ENCODE data around the gene ZNF284.
A peak's percentile ranks its signal among the peaks of the same experiment; 100 is the strongest.

DNA sequence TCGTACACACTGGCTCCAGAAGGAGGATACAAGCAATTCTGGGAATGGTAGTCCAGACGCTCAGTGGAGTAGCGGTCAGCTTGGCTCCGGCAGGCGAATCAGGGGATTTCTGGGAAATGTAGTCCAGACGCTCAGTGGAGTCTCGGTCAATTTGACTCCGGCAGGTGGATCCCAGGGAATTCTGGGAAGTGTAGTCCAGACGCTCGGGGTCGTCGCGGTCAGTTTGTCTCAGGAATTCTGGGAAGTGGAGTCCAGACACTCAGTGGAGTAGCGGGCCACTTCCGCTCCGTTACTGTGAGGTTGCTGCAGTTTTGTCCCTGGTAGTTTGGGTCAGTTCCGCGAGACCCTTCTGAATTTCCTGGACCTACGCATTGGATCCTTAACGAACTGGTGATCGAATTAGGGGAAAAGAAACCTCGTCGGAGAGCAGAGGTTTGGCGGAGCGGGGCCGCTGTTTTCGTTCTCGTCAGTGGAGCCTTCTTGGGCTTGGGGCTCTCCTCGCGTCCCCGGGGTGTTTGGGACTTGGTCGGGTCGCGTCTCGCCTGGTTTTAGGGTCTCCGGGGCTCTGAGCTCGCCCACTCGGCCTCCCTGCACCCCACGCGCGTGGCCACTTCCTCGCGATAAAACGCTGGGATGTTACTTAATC, 41.3 kb downstream of the ZNF284 start, which contains the start of gene ZNF225:
- TF ChIP-seq POLR2A (IDR thresholded peaks at IDR 0.05) (no peak), POLR2AphosphoS5 (IDR thresholded peaks at IDR 0.05) (peak; percentile 58 to 73 (median 60)), EP300 (IDR thresholded peaks at IDR 0.05; ENCODE audit: low read depth) (no peak)
- TF ChIP-seq, protein P1, sequence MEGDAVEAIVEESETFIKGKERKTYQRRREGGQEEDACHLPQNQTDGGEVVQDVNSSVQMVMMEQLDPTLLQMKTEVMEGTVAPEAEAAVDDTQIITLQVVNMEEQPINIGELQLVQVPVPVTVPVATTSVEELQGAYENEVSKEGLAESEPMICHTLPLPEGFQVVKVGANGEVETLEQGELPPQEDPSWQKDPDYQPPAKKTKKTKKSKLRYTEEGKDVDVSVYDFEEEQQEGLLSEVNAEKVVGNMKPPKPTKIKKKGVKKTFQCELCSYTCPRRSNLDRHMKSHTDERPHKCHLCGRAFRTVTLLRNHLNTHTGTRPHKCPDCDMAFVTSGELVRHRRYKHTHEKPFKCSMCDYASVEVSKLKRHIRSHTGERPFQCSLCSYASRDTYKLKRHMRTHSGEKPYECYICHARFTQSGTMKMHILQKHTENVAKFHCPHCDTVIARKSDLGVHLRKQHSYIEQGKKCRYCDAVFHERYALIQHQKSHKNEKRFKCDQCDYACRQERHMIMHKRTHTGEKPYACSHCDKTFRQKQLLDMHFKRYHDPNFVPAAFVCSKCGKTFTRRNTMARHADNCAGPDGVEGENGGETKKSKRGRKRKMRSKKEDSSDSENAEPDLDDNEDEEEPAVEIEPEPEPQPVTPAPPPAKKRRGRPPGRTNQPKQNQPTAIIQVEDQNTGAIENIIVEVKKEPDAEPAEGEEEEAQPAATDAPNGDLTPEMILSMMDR (IDR thresholded peaks at IDR 0.05), result peak in 1 of 5 experiments; percentile 0

All from transverse colon (tissue), 4 donors.